Fibroblast of lung (primary cell): ENCODE data around the gene GGA3. TPM values are rescaled to one million over a fixed set of nuclear protein-coding genes. Genes with fewer than 3 reads are reported as not detected.

Experiments
- DNase-seq, 2 donors: peaks; one replicate each; pipeline versions ENCODE4 v3.0.0 to v3.0.0-alpha.2; 2010; ENCODE audit warnings: low read depth in 2 of 2
- H2AFZ ChIP-seq: 2 replicates; pipeline ENCODE4 v1.5.1; 2012; ENCODE audit warnings: low read length, control low read depth, inconsistent platforms
- H3K27ac ChIP-seq: 2 replicates; pipeline ENCODE4 v1.5.1; 2011; ENCODE audit warnings: low read length, control low read depth; ENCODE audit not compliant: insufficient read depth
- H3K27me3 ChIP-seq: 2 replicates; pipeline ENCODE4 v1.5.1; 2011; ENCODE audit warnings: mild to moderate bottlenecking, low read length; ENCODE audit not compliant: control insufficient read depth, insufficient read depth
- H3K36me3 ChIP-seq: 2 replicates; pipeline ENCODE4 v1.5.1; 2011; ENCODE audit warnings: low read length; ENCODE audit not compliant: control insufficient read depth, insufficient read depth
- H3K4me1 ChIP-seq: 2 replicates; pipeline ENCODE4 v1.5.1; 2011; ENCODE audit warnings: low read length; ENCODE audit not compliant: control insufficient read depth, insufficient read depth; ENCODE audit errors: extremely low read depth
- H3K4me2 ChIP-seq: 2 replicates; pipeline ENCODE4 v1.5.1; 2011; ENCODE audit warnings: low read length, control low read depth; ENCODE audit not compliant: insufficient read depth; ENCODE audit errors: extremely low read depth
- H3K4me3 ChIP-seq, 4 experiments: fragments of 200-600 bp in 1 of 4; sonication (generic) in 1 of 4; replicated peaks in 1 of 4; 2 replicates each; pipeline ENCODE4 v1.5.1; 2011 to 2016; ENCODE audit warnings: low read length in 4 of 4, low read depth in 3 of 4, mild to moderate bottlenecking in 3 of 4, control low read depth in 2 of 4, inconsistent platforms in 1 of 4, mixed read lengths in 1 of 4; ENCODE audit not compliant: insufficient read depth in 1 of 4; ENCODE audit errors: control extremely low read depth in 1 of 4
- H3K79me2 ChIP-seq: 2 replicates; pipeline ENCODE4 v1.5.1; 2012; ENCODE audit warnings: mild to moderate bottlenecking, low read length, inconsistent platforms; ENCODE audit not compliant: control insufficient read depth, insufficient read depth
- H3K9ac ChIP-seq: 2 replicates; pipeline ENCODE4 v1.5.1; 2011; ENCODE audit warnings: mild to moderate bottlenecking, low read length, control low read depth; ENCODE audit not compliant: insufficient read depth
- H3K9me3 ChIP-seq: 2 replicates; pipeline ENCODE4 v1.5.1; 2012; ENCODE audit warnings: low read depth, low read length; ENCODE audit not compliant: control insufficient read depth, insufficient read depth
- H4K20me1 ChIP-seq: 2 replicates; pipeline ENCODE4 v1.5.1; 2011; ENCODE audit warnings: low read length; ENCODE audit not compliant: control insufficient read depth, insufficient read depth; ENCODE audit errors: extremely low read depth
- EZH2 ChIP-seq: IDR thresholded peaks from 2 replicates; pipeline ENCODE4 v1.5.1; 2012; ENCODE audit warnings: low read length, control low read depth, mild to moderate bottlenecking; ENCODE audit errors: missing control alignments
- polyA plus RNA-seq, 2 donors: library from polyadenylated mRNA; depleted of rRNA in 1 of 2; stranded (reverse) in 1 of 2; unstranded in 1 of 2; fragments of >200 nt; gene quantifications; 2 replicates each; pipeline ENCODE4 v1.2.1, GENCODE V29; 2011 to 2012; ENCODE audit warnings: missing spikeins in 1 of 2
- total RNA-seq: library from RNA; depleted of rRNA; stranded (reverse); fragments of >200 nt; gene quantifications from 2 replicates; pipeline ENCODE4 v1.2.1, GENCODE V29; 2014
- TF ChIP-seq, protein P1 (sequence below), 2 donors: IDR thresholded peaks in 1 of 2; conservative IDR thresholded peaks in 1 of 2; 1 replicate in 1 of 2; 2 replicates in 1 of 2; pipeline ENCODE4 v1.5.1; 2011 to 2012; ENCODE audit warnings: low read length in 2 of 2, control low read depth in 1 of 2, inconsistent platforms in 1 of 2, low read depth in 1 of 2, mild to moderate bottlenecking in 1 of 2

The GGA3 gene
- total and polyA plus RNA-seq, 2 donors (not counting 1 experiment from before 2014, with no cell fraction given), result 13.0 to 14.4 TPM

- Histone ChIP-seq H3K9me3 (no peaks in the 10 kb centered on the region), H3K4me1 (peaks cover 3% of the 10 kb centered on the region), H3K27ac (peak overlapping the region; percentile 39), H3K36me3 (peaks cover 51% of the 10 kb centered on the region), H4K20me1 (no peaks in the 10 kb centered on the region), H3K4me3 (no peak overlapping the region), H3K79me2 (no peaks in the 10 kb centered on the region), H2AFZ (no peak overlapping the region), H3K4me2 (no peak overlapping the region), H3K27me3 (no peaks in the 10 kb centered on the region), H3K9ac (no peak overlapping the region)
- DNase-seq, result no peak
- TF ChIP-seq, protein P1, sequence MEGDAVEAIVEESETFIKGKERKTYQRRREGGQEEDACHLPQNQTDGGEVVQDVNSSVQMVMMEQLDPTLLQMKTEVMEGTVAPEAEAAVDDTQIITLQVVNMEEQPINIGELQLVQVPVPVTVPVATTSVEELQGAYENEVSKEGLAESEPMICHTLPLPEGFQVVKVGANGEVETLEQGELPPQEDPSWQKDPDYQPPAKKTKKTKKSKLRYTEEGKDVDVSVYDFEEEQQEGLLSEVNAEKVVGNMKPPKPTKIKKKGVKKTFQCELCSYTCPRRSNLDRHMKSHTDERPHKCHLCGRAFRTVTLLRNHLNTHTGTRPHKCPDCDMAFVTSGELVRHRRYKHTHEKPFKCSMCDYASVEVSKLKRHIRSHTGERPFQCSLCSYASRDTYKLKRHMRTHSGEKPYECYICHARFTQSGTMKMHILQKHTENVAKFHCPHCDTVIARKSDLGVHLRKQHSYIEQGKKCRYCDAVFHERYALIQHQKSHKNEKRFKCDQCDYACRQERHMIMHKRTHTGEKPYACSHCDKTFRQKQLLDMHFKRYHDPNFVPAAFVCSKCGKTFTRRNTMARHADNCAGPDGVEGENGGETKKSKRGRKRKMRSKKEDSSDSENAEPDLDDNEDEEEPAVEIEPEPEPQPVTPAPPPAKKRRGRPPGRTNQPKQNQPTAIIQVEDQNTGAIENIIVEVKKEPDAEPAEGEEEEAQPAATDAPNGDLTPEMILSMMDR (conservative IDR thresholded peaks at IDR 0.05 in 1 of 2, IDR thresholded peaks at IDR 0.05 in 1 of 2; ENCODE audit: low read depth in 1 of 2, low read length in 2 of 2), result no peak
- TF ChIP-seq EZH2, result no peak
These were observed 19.9 kb downstream of the GGA3 start for GRCh38 chr17:75241502-75241901.

- H3K4me3 ChIP-seq, result no peak overlapping the region
- H3K27ac ChIP-seq, result peak overlapping the region; percentile 39
- H3K4me1 ChIP-seq, result peaks cover 3% of the 10 kb centered on the region
- no peaks in the 10 kb centered on the region for H3K27me3 ChIP-seq
- H4K20me1 ChIP-seq, result no peaks in the 10 kb centered on the region
- peaks cover 52% of the 10 kb centered on the region for H3K36me3 ChIP-seq
- no peak for DNase-seq
- H3K79me2 ChIP-seq, result no peaks in the 10 kb centered on the region
- H2AFZ ChIP-seq, result no peak overlapping the region
- H3K9ac ChIP-seq, result no peak overlapping the region
- no peaks in the 10 kb centered on the region for H3K9me3 ChIP-seq
- H3K4me2 ChIP-seq, result no peak overlapping the region
- no peak for TF ChIP-seq EZH2
- TF ChIP-seq, protein P1 (conservative IDR thresholded peaks at IDR 0.05 in 1 of 2, IDR thresholded peaks at IDR 0.05 in 1 of 2; ENCODE audit: low read depth in 1 of 2, low read length in 2 of 2), result no peak
These were observed 20.3 kb downstream of the GGA3 start for GRCh38 chr17:75241143-75241430.

DNA sequence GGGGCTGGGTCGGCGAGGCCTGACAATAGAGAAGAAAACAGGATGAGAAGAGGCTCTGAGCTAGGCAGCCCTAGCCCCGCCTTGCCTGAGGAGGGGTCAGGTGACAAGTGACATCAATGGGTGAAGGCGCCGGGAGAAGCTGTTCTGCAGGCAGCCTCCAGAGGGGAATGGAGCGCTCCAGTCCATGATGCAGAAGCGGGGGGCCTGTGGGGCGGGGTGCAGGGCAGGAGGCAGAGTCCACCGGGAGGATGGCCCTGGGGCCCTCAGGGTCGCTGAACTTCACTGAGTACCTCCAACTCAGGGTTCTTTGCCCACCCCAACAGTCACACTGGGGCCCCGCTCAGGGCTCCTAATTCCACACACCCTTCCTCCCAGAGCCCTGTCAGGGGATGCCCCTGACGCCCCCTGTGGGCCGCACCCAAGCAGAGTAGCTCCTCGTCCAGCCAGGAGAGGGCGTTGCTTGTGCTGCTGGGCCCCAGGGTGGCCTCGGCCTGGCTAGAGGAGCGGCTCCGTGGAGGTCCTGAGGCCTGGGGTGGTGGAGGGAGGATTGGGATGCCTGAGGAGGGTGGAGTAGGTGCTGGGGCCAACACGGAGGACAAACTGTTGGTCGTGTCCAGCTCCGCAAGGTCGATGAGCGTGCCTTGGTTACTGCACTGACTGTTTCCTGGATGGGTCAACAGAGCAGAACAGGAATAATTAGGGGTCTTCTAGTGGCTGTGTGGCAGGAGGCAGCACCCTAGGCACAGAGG is 20.8 kb downstream of the GGA3 start:
- Histone ChIP-seq H3K9me3 (no peaks in the 10 kb centered on the region), H3K27ac (peak overlapping the region; percentile 39), H4K20me1 (no peaks in the 10 kb centered on the region), H3K36me3 (peaks cover 50% of the 10 kb centered on the region), H3K27me3 (no peaks in the 10 kb centered on the region), H3K9ac (no peak overlapping the region), H3K4me1 (peaks cover 3% of the 10 kb centered on the region), H2AFZ (no peak overlapping the region), H3K79me2 (no peaks in the 10 kb centered on the region), H3K4me2 (no peak overlapping the region), H3K4me3 (no peak overlapping the region)
- peak; percentile 22 to 24 for DNase-seq
- TF ChIP-seq EZH2, result no peak
- TF ChIP-seq, protein P1 (conservative IDR thresholded peaks at IDR 0.05 in 1 of 2, IDR thresholded peaks at IDR 0.05 in 1 of 2; ENCODE audit: low read depth in 1 of 2, low read length in 2 of 2), result peak; percentile 46 to 72
